KOPT-K1 (cell line): ENCODE measurements around the gene AGPAT4.

ENCODE experiments used
- H3K27ac ChIP-seq: fragments of 200-600 bp; sonication (generic); 2 replicates; pipeline ENCODE4 v1.5.1; 2016; ENCODE audit warnings: antibody characterized with exemption, mild to moderate bottlenecking, low read depth, low read length; ENCODE audit not compliant: poor library complexity, severe bottlenecking
- H3K36me3 ChIP-seq: fragments of 200-600 bp; sonication (generic); 2 replicates; pipeline ENCODE4 v1.5.1; 2017; ENCODE audit warnings: antibody characterized with exemption, mild to moderate bottlenecking, low read length, moderate library complexity; ENCODE audit not compliant: insufficient read depth
- H3K9me3 ChIP-seq: fragments of 200-600 bp; sonication (generic); 2 replicates; pipeline ENCODE4 v1.5.1; 2017; ENCODE audit warnings: antibody characterized with exemption, low read length, mild to moderate bottlenecking; ENCODE audit not compliant: insufficient read depth, poor library complexity, severe bottlenecking

Gene AGPAT4

DNA sequence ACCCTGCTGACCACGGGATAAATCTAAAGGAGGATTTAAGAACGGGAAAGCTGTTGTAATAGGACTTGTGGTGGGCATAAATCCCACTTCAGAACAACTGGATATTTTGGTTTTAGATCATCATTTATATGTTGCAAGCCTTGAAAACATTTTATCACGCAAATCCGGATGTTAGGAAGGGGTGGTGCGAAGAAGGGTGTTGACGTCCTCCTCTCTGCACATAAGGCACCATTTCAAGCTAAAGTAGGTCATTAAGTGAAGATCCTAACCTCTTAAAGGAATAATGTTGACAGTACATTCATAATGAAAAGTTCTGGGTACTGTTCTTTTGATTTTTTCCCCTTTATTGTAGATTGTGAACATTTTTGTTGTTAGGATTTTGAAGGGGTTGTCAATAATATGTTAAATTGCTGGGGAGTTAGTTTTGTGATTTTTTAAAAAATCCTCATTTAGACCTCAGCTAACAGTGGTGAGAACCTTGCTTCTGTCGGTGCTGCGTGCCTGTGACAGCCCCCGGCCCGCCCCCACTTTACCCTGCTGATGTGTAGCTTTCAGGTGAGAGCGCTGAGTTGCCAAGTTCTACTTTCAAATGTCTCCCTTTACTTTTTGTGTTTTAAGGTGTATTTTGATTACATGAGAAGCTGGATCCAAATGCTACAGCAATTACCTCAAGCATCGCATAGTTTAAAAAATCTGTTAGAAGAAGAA lies 193.4 kb downstream of the AGPAT4 start:
- no peak overlapping the region for H3K27ac ChIP-seq
- no peaks in the 10 kb centered on the region for H3K9me3 ChIP-seq
- peaks cover 94% of the 10 kb centered on the region for H3K36me3 ChIP-seq
